IMR-90 (cell line): ENCODE results near the gene TTLL8.
A peak's percentile ranks its signal among the peaks of the same experiment; 100 is the strongest.

Experiments used
- BHLHE40 ChIP-seq: fragments of 150-350 bp; IDR thresholded peaks from 2 replicates; pipeline ENCODE4 v1.6.1; 2016; ENCODE audit warnings: mild to moderate bottlenecking, low read depth, low read length
- CEBPB ChIP-seq: IDR thresholded peaks from 2 replicates; pipeline ENCODE4 v1.6.1; 2012; ENCODE audit warnings: low read depth, low read length, improper control_type of control experiment
- MAFK ChIP-seq: IDR thresholded peaks from 2 replicates; pipeline ENCODE4 v1.6.1; 2012; ENCODE audit warnings: low read depth, low read length, improper control_type of control experiment
- MAZ ChIP-seq: IDR thresholded peaks from 2 replicates; pipeline ENCODE4 v1.6.1; 2012; ENCODE audit warnings: low read depth, mild to moderate bottlenecking, low read length, improper control_type of control experiment, moderate library complexity, borderline replicate concordance
- NFE2L2 ChIP-seq: fragments of 150-350 bp; IDR thresholded peaks from 2 replicates; pipeline ENCODE4 v1.6.1; 2016; ENCODE audit warnings: low read depth, mild to moderate bottlenecking, low read length
- POLR2A ChIP-seq: IDR thresholded peaks from 2 replicates; pipeline ENCODE4 v1.6.1; 2012; ENCODE audit warnings: mild to moderate bottlenecking, low read depth, low read length
- RAD21 ChIP-seq: IDR thresholded peaks from 2 replicates; pipeline ENCODE4 v1.6.1; 2012; ENCODE audit warnings: low read length, improper control_type of control experiment
- RCOR1 ChIP-seq: IDR thresholded peaks from 2 replicates; pipeline ENCODE4 v1.6.1; 2012; ENCODE audit warnings: mild to moderate bottlenecking, low read length, improper control_type of control experiment; ENCODE audit not compliant: insufficient replicate concordance
- RFX5 ChIP-seq: IDR thresholded peaks from 2 replicates; pipeline ENCODE4 v1.8.0; 2012; ENCODE audit warnings: low read depth, mild to moderate bottlenecking, low read length, moderate library complexity
- SMC3 ChIP-seq: fragments of 150-350 bp; IDR thresholded peaks from 2 replicates; pipeline ENCODE4 v1.6.1; 2016; ENCODE audit warnings: low read depth, mild to moderate bottlenecking, antibody characterized with exemption, low read length, moderate library complexity
- TF ChIP-seq, protein P1 (sequence below): conservative IDR thresholded peaks from 2 replicates; pipeline ENCODE4 v1.5.1; 2012; ENCODE audit warnings: mild to moderate bottlenecking, low read depth, low read length, improper control_type of control experiment
- TF ChIP-seq, protein P2 (sequence below): fragments of 150-350 bp; IDR thresholded peaks from 2 replicates; pipeline ENCODE4 v1.6.1; 2016; ENCODE audit warnings: low read depth, mild to moderate bottlenecking, low read length, moderate library complexity, borderline replicate concordance

DNA sequence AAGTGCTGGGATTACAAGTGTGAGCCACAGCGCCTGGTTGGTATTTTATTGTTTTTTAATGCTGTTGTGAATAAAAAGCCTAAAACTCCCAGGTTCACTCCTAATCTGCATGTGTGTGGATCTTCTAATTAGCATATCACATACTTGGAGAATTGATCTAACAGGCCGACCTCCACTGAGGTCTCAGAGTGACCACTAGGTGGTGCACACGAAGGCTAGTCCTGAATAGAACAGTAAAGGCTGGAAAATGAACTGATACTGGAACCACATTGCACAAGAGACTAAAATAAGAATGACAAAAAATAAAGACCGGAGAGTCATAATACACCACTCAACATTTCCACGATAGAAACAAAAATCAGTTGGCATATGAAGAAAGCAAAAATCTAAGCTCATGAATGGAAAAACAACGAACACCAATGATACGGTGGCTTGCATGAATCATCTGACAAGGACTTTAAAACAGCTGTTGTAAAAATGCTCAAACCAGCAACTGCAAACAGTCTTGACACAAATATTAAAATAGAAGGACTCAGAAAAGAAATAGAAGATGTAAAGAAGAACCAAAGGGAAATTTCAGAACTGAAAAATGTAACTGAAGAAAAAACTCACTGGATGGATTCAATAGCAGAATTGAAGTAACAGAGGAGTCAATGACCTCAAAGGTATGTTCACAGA is 78.4 kb downstream of the TTLL8 start:
- TF ChIP-seq, protein P1, sequence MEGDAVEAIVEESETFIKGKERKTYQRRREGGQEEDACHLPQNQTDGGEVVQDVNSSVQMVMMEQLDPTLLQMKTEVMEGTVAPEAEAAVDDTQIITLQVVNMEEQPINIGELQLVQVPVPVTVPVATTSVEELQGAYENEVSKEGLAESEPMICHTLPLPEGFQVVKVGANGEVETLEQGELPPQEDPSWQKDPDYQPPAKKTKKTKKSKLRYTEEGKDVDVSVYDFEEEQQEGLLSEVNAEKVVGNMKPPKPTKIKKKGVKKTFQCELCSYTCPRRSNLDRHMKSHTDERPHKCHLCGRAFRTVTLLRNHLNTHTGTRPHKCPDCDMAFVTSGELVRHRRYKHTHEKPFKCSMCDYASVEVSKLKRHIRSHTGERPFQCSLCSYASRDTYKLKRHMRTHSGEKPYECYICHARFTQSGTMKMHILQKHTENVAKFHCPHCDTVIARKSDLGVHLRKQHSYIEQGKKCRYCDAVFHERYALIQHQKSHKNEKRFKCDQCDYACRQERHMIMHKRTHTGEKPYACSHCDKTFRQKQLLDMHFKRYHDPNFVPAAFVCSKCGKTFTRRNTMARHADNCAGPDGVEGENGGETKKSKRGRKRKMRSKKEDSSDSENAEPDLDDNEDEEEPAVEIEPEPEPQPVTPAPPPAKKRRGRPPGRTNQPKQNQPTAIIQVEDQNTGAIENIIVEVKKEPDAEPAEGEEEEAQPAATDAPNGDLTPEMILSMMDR, result peak; percentile 43
- TF ChIP-seq NFE2L2, result no peak
- TF ChIP-seq MAZ, result no peak
- peak; percentile 55 for TF ChIP-seq CEBPB
- TF ChIP-seq RCOR1, result no peak
- TF ChIP-seq POLR2A, result no peak
- TF ChIP-seq RFX5, result no peak
- no peak for TF ChIP-seq MAFK
- peak; percentile 35 for TF ChIP-seq SMC3
- TF ChIP-seq RAD21, result peak; percentile 44
- TF ChIP-seq BHLHE40, result no peak
- TF ChIP-seq, protein P2, sequence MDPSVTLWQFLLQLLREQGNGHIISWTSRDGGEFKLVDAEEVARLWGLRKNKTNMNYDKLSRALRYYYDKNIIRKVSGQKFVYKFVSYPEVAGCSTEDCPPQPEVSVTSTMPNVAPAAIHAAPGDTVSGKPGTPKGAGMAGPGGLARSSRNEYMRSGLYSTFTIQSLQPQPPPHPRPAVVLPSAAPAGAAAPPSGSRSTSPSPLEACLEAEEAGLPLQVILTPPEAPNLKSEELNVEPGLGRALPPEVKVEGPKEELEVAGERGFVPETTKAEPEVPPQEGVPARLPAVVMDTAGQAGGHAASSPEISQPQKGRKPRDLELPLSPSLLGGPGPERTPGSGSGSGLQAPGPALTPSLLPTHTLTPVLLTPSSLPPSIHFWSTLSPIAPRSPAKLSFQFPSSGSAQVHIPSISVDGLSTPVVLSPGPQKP, result no peak
